HG02973 (cell line): ENCODE results near the gene MTHFSD.

ENCODE experiments used
- ATAC-seq: cut with Tn5 transposase; IDR thresholded peaks from one replicate; pipeline ENCODE4 v1.9.1; 2021; ENCODE audit warnings: moderate library complexity; ENCODE audit not compliant: unreplicated experiment

Gene MTHFSD

GRCh38 chr16:86531641-86532525 is 23.2 kb downstream of the MTHFSD start:
- no peak for ATAC-seq

- ATAC-seq, result no peak
Observed at GRCh38 chr16:86531191-86531545, 23.9 kb downstream of the MTHFSD start.

- no peak for ATAC-seq
Observed at GRCh38 chr16:86530251-86531190, 24.5 kb downstream of the MTHFSD start.

- ATAC-seq, result no peak
Observed at GRCh38 chr16:86529160-86529559, 25.9 kb downstream of the MTHFSD start.

- ATAC-seq, result no peak
Observed at GRCh38 chr16:86528061-86528929, 26.7 kb downstream of the MTHFSD start.

GRCh38 chr16:86527366-86527765 is 27.7 kb downstream of the MTHFSD start:
- ATAC-seq, result no peak

GRCh38 chr16:86525696-86526095 is 29.3 kb downstream of the MTHFSD start:
- ATAC-seq, result no peak

GRCh38 chr16:86524029-86524428 is 31.0 kb downstream of the MTHFSD start:
- no peak for ATAC-seq

GRCh38 chr16:86523166-86523740 is 31.8 kb downstream of the MTHFSD start:
- ATAC-seq, result no peak

GRCh38 chr16:86522634-86523033 is 32.4 kb downstream of the MTHFSD start:
- ATAC-seq, result no peak

- ATAC-seq, result no peak
Observed at GRCh38 chr16:86521236-86522197, 33.5 kb downstream of the MTHFSD start.

GRCh38 chr16:86520317-86521210 is 34.5 kb downstream of the MTHFSD start:
- ATAC-seq, result no peak

- no peak for ATAC-seq
Observed at GRCh38 chr16:86519649-86520316, 35.3 kb downstream of the MTHFSD start.

GRCh38 chr16:86519007-86519648 is 35.9 kb downstream of the MTHFSD start:
- no peak for ATAC-seq

- ATAC-seq, result no peak
Observed at GRCh38 chr16:86517652-86518258, 37.3 kb downstream of the MTHFSD start.

- ATAC-seq, result no peak
Observed at GRCh38 chr16:86517033-86517432, 38.0 kb downstream of the MTHFSD start.

- ATAC-seq, result no peak
Observed at GRCh38 chr16:86516623-86517003, 38.4 kb downstream of the MTHFSD start.
